ENCODE measurements around the gene ZBTB7C. TPM values are rescaled to one million over a fixed set of nuclear protein-coding genes. Genes with fewer than 3 reads are reported as not detected.
A peak's percentile ranks its signal among the peaks of the same experiment; 100 is the strongest.

The ZBTB7C gene
- polyA plus RNA-seq, 1 donor (not counting 4 experiments of a cell fraction or from before 2014, with no cell fraction given), result 0.58 TPM

GRCh38 chr18:48374423-48375149 lies 34.6 kb downstream of the ZBTB7C start:
- no peaks in the 10 kb centered on the region for H3K9me1 ChIP-seq (ENCODE audit: control insufficient read depth, extremely low read depth, insufficient read depth, low read length)
- FAIRE-seq (no peak), DNase-seq (ENCODE audit: low read depth, low spot score) (no peak)
- no peak overlapping the region for H3K9ac ChIP-seq (ENCODE audit: control insufficient read depth, extremely low read depth, insufficient read depth, low read length)
- H4K20me1 ChIP-seq (ENCODE audit: control insufficient read depth, extremely low read depth, insufficient read depth, low read length), result no peaks in the 10 kb centered on the region
- no peaks in the 10 kb centered on the region for H3K79me2 ChIP-seq (ENCODE audit: control insufficient read depth, insufficient read depth, low read length)
- no peaks in the 10 kb centered on the region for H3K9me3 ChIP-seq (ENCODE audit: control insufficient read depth, low read depth, low read length)
- peak overlapping the region; percentile 46 for H3K4me2 ChIP-seq (ENCODE audit: control insufficient read depth, extremely low read depth, insufficient read depth, low read depth, low read length)
- H3K36me3 ChIP-seq (ENCODE audit: control insufficient read depth in 2 of 2, extremely low read depth in 1 of 2, insufficient read depth in 2 of 2, low read length in 2 of 2), result no peaks in the 10 kb centered on the region
- TF ChIP-seq EZH2 (IDR thresholded peaks at IDR 0.05; ENCODE audit: low read length), result no peak
- TF ChIP-seq CTCF (optimal IDR thresholded peaks at IDR 0.05 in 1 of 3, IDR thresholded peaks at IDR 0.05 in 1 of 3, conservative IDR thresholded peaks at IDR 0.05 in 1 of 3; ENCODE audit: extremely low read depth in 1 of 3, insufficient read depth in 2 of 3, low read length in 3 of 3), result no peak
- dilution Hi-C loops (cut with MboI; ENCODE audit: extremely low pct_ligation_motif_present, low sequenced_read_pairs), result no loop called here
- H3K27me3 ChIP-seq (ENCODE audit: control insufficient read depth, extremely low read depth, insufficient read depth, low read length), result no peaks in the 10 kb centered on the region
- peaks cover 14% of the 10 kb centered on the region for H3K4me1 ChIP-seq (ENCODE audit: control insufficient read depth, extremely low read depth, insufficient read depth, low read length)
- peak overlapping the region; percentile 14 for H2AFZ ChIP-seq (ENCODE audit: control insufficient read depth, low read length)
- H3K4me3 ChIP-seq (ENCODE audit: control insufficient read depth in 2 of 3, extremely low read depth in 1 of 3, insufficient read depth in 2 of 3, low read depth in 1 of 3, low read length in 3 of 3), result no peak overlapping the region
- no peak overlapping the region for H3K27ac ChIP-seq (ENCODE audit: control insufficient read depth, insufficient read depth, low read length)

GRCh38 chr18:48371854-48372602 lies 37.2 kb downstream of the ZBTB7C start:
- Histone ChIP-seq H3K4me2 (ENCODE audit: control insufficient read depth, extremely low read depth, insufficient read depth, low read depth, low read length) (no peak overlapping the region), H3K4me1 (ENCODE audit: control insufficient read depth, extremely low read depth, insufficient read depth, low read length) (peaks cover 14% of the 10 kb centered on the region), H3K27ac (ENCODE audit: control insufficient read depth, insufficient read depth, low read length) (no peak overlapping the region), H3K4me3 (ENCODE audit: control insufficient read depth in 2 of 3, extremely low read depth in 1 of 3, insufficient read depth in 2 of 3, low read depth in 1 of 3, low read length in 3 of 3) (no peak overlapping the region), H3K9ac (ENCODE audit: control insufficient read depth, extremely low read depth, insufficient read depth, low read length) (no peak overlapping the region), H4K20me1 (ENCODE audit: control insufficient read depth, extremely low read depth, insufficient read depth, low read length) (no peaks in the 10 kb centered on the region), H3K27me3 (ENCODE audit: control insufficient read depth, extremely low read depth, insufficient read depth, low read length) (no peaks in the 10 kb centered on the region), H3K9me1 (ENCODE audit: control insufficient read depth, extremely low read depth, insufficient read depth, low read length) (no peaks in the 10 kb centered on the region), H3K79me2 (ENCODE audit: control insufficient read depth, insufficient read depth, low read length) (no peaks in the 10 kb centered on the region), H3K36me3 (ENCODE audit: control insufficient read depth in 2 of 2, extremely low read depth in 1 of 2, insufficient read depth in 2 of 2, low read length in 2 of 2) (no peaks in the 10 kb centered on the region), H3K9me3 (ENCODE audit: control insufficient read depth, low read depth, low read length) (no peaks in the 10 kb centered on the region), H2AFZ (ENCODE audit: control insufficient read depth, low read length) (no peak overlapping the region)
- FAIRE-seq (no peak), DNase-seq (ENCODE audit: low read depth, low spot score) (no peak)
- TF ChIP-seq CTCF (optimal IDR thresholded peaks at IDR 0.05 in 1 of 3, IDR thresholded peaks at IDR 0.05 in 1 of 3, conservative IDR thresholded peaks at IDR 0.05 in 1 of 3; ENCODE audit: extremely low read depth in 1 of 3, insufficient read depth in 2 of 3, low read length in 3 of 3) (no peak), EZH2 (IDR thresholded peaks at IDR 0.05; ENCODE audit: low read length) (no peak)
- dilution Hi-C loops (cut with MboI; ENCODE audit: extremely low pct_ligation_motif_present, low sequenced_read_pairs), result no loop called here
